Activated naive CD4-positive, alpha-beta T cell treated with anti-CD3 and anti-CD28 coated beads, Interleukin-2, amount 10 ng/mL, durations not matched to agents 7 days and 5 days (primary cell): ENCODE measurements around the gene SPTBN4.

Experiments used
- CTCF ChIA-PET: fragments of 350-600 bp; sonication (Branson Sonifier 250); formaldehyde crosslinking; loops from one replicate; lab custom pipeline; 2021; ENCODE audit warnings: antibody characterized with exemption; lab: Charles Lee
- DNase-seq: peaks from one replicate; pipeline ENCODE4 v3.0.0-alpha.2; 2020
- H3K27ac Mint-ChIP-seq: one replicate; pipeline ENCODE4 v1.8.0; 2021; ENCODE audit warnings: mild to moderate bottlenecking, moderate library complexity, mixed read lengths
- H3K27me3 Mint-ChIP-seq: one replicate; pipeline ENCODE4 v1.8.0; 2021; ENCODE audit warnings: mild to moderate bottlenecking, mixed read lengths
- H3K36me3 Mint-ChIP-seq: one replicate; pipeline ENCODE4 v1.8.0; 2021; ENCODE audit warnings: mixed read lengths
- H3K4me1 Mint-ChIP-seq: one replicate; pipeline ENCODE4 v1.8.0; 2021; ENCODE audit warnings: mixed read lengths
- H3K4me3 Mint-ChIP-seq: one replicate; pipeline ENCODE4 v1.8.0; 2021; ENCODE audit warnings: mild to moderate bottlenecking, moderate library complexity, mixed read lengths
- H3K9me3 Mint-ChIP-seq: one replicate; pipeline ENCODE4 v1.8.0; 2021; ENCODE audit warnings: mixed read lengths

The SPTBN4 gene

GRCh38 chr19:40567750-40568494, 101.1 kb downstream of the SPTBN4 start:
- no peak overlapping the region for H3K4me3 Mint-ChIP-seq
- H3K4me1 Mint-ChIP-seq: peaks cover 16% of the 10 kb centered on the region
- peaks cover 1% of the 10 kb centered on the region for H3K36me3 Mint-ChIP-seq
- H3K9me3 Mint-ChIP-seq: no peaks in the 10 kb centered on the region
- CTCF ChIA-PET: interaction anchor here (1.7 kb wide), 1 partner anchor 67 kb away, joined by 4 read pairs; no protein-coding TSS in a partner anchor
- H3K27ac Mint-ChIP-seq: no peak overlapping the region
- DNase-seq: no peak
- H3K27me3 Mint-ChIP-seq: peaks cover 65% of the 10 kb centered on the region

DNA sequence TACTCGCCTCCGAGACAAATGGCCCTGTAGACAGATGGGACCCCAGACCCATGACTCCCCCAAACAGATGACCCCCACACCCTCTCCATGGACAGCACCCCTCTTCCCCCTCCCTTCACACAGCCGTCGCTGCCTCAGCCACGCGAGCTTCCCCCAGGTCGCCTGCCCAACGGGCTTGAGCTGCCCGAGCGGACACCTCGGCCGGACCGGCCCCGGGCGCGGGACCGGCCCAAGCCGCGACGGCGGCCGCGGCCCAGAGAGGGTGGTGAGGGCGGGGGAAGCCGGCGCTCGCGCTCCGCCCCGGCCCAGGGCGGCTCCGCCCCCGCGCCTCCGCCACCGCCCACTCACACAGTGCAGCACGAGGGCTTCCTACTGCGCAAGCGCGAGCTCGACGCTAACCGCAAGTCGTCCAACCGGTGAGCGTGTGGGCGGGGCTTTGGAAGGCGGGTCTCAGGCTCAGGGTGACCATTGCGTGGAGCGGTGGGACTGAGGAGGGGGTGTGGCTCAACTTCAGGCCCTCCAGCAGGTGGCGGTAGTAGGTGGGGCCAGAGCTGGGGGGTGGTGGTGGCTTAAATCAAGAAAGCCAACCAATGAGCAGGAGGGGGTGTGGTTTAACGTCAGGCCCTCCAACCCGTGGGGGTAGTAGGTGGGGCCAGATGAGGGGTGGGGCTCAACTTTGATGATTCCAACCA, 103.7 kb downstream of the SPTBN4 start:
- Mint-ChIP-seq H3K36me3 (peaks cover 1% of the 10 kb centered on the region), H3K9me3 (no peaks in the 10 kb centered on the region), H3K4me1 (peaks cover 19% of the 10 kb centered on the region), H3K4me3 (peak overlapping the region; percentile 62), H3K27me3 (peaks cover 48% of the 10 kb centered on the region), H3K27ac (peak overlapping the region; percentile 84)
- CTCF ChIA-PET: interaction anchor here (0.8 to 1.5 kb wide), 5 partner anchors 21 to 265 kb away, joined by 3 to 4 read pairs (median 3); no protein-coding TSS in a partner anchor
- DNase-seq: peak; percentile 99

DNA sequence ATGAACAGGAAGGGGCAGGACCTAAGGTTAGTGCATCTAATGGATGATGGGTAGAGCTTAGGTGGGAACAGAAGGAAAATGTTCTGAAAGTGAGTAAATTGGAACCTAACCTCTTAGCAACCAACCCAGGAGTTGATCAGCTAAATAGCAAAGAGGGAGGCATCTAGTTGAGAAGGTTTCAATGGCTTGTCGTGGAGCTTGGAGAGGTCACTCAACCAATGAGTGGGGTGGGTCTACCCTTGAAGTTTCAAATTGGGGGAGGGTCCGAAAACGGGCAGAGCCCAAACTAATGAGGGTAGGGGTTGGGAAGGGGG, 104.2 kb downstream of the SPTBN4 start:
- H3K9me3 Mint-ChIP-seq: no peaks in the 10 kb centered on the region
- peak overlapping the region; percentile 40 for H3K4me3 Mint-ChIP-seq
- CTCF ChIA-PET: interaction anchor here (0.8 to 1.5 kb wide), 5 partner anchors 21 to 266 kb away, joined by 3 to 4 read pairs (median 3); no protein-coding TSS in a partner anchor

DNA sequence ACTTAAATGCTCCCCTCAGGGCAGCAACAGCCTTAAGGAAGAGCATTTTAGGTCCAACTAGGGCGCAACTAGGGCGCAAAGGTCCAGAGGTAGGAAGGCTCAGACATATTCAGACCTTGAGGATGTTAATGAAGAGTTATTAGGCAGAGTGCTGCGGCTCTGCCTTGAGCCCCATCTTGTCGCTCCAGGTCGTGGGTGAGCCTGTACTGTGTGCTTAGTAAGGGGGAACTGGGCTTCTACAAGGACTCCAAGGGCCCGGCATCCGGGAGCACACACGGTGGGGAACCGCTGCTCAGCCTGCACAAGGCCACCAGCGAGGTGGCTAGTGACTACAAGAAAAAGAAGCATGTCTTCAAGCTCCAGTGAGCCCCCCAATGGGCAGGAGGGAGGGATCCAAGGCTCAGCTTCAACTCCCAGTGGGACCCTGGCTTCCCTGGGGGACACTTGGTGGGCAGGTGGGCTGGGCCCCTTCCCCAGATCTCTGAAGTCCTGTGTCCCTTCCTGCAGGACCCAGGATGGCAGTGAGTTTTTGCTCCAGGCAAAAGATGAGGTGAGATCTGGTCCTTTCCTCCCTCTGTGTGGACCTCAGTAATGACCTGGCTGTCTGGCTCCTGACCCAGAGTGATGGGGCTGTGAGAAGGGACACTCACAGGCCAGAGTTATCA, 105.2 kb downstream of the SPTBN4 start:
- H3K27me3 Mint-ChIP-seq: peaks cover 33% of the 10 kb centered on the region
- no peaks in the 10 kb centered on the region for H3K9me3 Mint-ChIP-seq
- no peak overlapping the region for H3K4me3 Mint-ChIP-seq
- H3K4me1 Mint-ChIP-seq: peaks cover 24% of the 10 kb centered on the region
- DNase-seq: no peak
- CTCF ChIA-PET: no interaction called here
- no peaks in the 10 kb centered on the region for H3K36me3 Mint-ChIP-seq
- no peak overlapping the region for H3K27ac Mint-ChIP-seq

More for the DNA sequence above, 104.2 kb downstream of the SPTBN4 start:
- Mint-ChIP-seq H3K36me3 (peaks cover 1% of the 10 kb centered on the region), H3K27me3 (peaks cover 43% of the 10 kb centered on the region), H3K4me1 (peaks cover 21% of the 10 kb centered on the region), H3K27ac (no peak overlapping the region)
- no peak for DNase-seq

- DNase-seq: no peak
- Mint-ChIP-seq H3K4me3 (no peak overlapping the region), H3K36me3 (peaks cover 12% of the 10 kb centered on the region), H3K4me1 (peaks cover 30% of the 10 kb centered on the region), H3K9me3 (no peaks in the 10 kb centered on the region), H3K27me3 (no peaks in the 10 kb centered on the region), H3K27ac (no peak overlapping the region)
- CTCF ChIA-PET: no interaction called here
Measured at GRCh38 chr19:40575326-40575725, 108.5 kb downstream of the SPTBN4 start.

DNA sequence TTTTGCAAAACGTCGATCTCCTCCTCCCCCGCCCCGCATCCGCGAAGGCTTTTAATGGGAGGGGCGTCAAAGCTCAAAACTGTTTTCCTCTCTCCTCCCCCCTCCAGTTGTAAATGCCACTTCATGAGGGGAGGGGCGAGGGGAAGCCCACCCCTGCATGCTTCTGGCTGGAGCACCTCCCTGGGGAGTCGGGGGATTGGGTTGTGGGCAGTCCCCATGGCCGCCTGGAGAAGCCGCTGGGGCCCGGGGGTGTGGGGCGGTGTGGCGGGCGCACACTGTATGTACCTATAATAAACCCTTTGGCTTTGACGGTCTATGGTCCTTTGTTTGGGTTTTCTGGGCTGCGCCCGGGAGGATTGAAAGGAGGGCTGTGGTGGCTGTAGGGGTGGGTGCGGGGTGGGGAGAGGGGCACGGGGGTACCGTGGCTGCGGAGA, 109.4 kb downstream of the SPTBN4 start:
- Mint-ChIP-seq H3K9me3 (no peaks in the 10 kb centered on the region), H3K27me3 (no peaks in the 10 kb centered on the region), H3K36me3 (peaks cover 20% of the 10 kb centered on the region), H3K4me3 (peak overlapping the region; percentile 89), H3K27ac (peak overlapping the region; percentile 83), H3K4me1 (peaks cover 25% of the 10 kb centered on the region)
- DNase-seq: peak; percentile 54
- CTCF ChIA-PET: no interaction called here

DNA sequence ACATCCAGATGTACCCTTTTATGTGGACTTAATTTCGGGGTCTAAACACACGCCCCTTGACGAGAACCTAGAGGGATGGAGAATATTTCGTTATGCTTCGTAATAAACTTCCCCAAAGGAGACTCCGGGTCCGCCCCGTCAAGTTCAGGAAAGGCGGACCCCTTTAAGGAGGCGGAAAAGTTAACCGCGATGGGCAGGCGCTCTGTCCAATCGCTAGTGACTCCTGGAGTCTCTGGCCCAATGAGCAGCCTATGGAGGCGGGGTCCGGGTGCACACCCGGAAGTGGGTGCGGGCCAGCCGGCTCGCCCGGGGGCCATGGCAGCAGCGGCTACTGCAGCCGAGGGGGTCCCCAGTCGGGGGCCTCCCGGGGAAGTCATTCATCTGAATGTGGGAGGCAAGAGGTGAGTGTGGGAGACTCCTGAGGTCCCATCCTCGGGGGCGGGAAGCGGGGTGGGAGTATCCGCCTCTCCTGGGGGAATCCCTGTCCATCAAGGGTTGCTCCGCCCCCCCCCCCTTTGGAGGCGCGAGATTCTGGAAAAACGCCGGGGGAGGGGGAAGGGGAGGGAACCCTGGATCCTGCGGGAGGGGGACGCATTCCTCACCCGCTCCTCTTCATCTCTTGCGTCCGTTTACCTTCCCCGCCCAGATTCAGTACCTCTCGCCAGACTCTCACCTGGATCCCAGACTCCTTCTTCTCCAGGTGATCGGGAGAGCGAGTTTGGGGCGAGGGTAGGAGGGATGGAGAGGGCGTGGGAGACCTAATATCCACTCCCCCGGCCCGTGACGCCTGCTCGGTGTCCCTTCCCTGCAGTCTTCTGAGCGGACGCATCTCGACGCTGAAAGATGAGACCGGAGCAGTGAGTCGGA, 110.0 kb downstream of the SPTBN4 start, which contains the start of gene SHKBP1:
Gene SHKBP1, plus strand, starts transcription at position 289 of the 867 bp plus-strand sequence. Its CDS starts 27 bp downstream, at position 316.
- H3K27me3 Mint-ChIP-seq: no peaks in the 10 kb centered on the region
- peak within 1 kb of the TSS; percentile 89 for H3K4me3 Mint-ChIP-seq
- CTCF ChIA-PET: interaction anchor here (2.4 kb wide), 1 partner anchor 22 kb away, joined by 5 read pairs; no protein-coding TSS in a partner anchor
- DNase-seq: peak; percentile 95
- H3K27ac Mint-ChIP-seq: peak within 1 kb of the TSS; percentile 83
- H3K4me1 Mint-ChIP-seq: peaks cover 25% of the 10 kb centered on the region
- no peaks in the 10 kb centered on the region for H3K9me3 Mint-ChIP-seq
- peaks cover 24% of the 10 kb centered on the region for H3K36me3 Mint-ChIP-seq

DNA sequence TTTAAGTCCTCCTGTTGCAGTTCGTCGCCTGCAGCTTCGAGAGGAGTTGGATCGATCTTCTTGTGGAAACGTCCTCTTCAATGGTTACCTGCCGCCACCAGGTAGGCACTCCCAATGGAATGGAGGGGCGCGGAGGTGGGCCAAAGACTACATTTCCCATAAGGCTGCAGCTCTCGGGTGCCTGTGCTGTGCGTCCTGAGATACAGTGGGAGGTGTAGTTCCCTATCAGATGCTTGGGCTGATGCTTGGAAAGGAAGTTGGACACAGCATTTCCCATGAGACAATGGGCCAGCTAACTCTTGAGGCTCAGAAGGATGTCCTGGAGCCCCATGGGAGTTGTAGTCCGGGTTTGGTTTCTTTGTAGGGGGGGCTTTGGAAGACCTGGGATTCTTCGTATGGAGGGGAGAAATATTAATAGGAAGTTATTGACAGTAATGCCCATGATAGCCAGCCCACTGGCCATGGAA, 111.7 kb downstream of the SPTBN4 start:
- peak overlapping the region; percentile 89 for H3K4me3 Mint-ChIP-seq
- H3K27me3 Mint-ChIP-seq: no peaks in the 10 kb centered on the region
- DNase-seq: no peak
- CTCF ChIA-PET: interaction anchor here (0.5 to 2.4 kb wide), 2 partner anchors 20 to 259 kb away, joined by 3 to 5 read pairs; no protein-coding TSS in a partner anchor
- H3K36me3 Mint-ChIP-seq: peaks cover 34% of the 10 kb centered on the region
- H3K27ac Mint-ChIP-seq: no peak overlapping the region
- H3K9me3 Mint-ChIP-seq: no peaks in the 10 kb centered on the region
- H3K4me1 Mint-ChIP-seq: peaks cover 25% of the 10 kb centered on the region

DNA sequence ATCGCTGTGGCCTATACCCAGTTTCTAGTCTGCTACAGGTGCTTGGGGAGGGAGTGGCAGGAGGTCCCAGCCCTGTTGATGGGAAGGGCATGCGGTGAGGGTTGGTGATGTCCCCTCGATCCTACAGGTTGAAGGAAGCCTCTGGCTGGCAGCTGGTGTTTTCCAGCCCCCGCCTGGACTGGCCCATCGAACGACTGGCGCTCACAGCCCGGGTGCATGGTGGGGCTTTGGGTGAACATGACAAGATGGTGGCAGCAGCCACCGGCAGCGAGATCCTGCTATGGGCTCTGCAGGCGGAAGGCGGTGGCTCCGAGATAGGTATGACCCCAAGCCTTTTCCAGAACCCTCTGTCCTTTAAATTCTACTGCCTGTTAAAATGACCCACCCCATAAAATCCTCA, 113.8 kb downstream of the SPTBN4 start:
- DNase-seq: no peak
- no peaks in the 10 kb centered on the region for H3K9me3 Mint-ChIP-seq
- no peak overlapping the region for H3K27ac Mint-ChIP-seq
- H3K36me3 Mint-ChIP-seq: peaks cover 49% of the 10 kb centered on the region
- H3K4me3 Mint-ChIP-seq: no peak overlapping the region
- H3K27me3 Mint-ChIP-seq: no peaks in the 10 kb centered on the region
- CTCF ChIA-PET: no interaction called here
- peaks cover 21% of the 10 kb centered on the region for H3K4me1 Mint-ChIP-seq

DNA sequence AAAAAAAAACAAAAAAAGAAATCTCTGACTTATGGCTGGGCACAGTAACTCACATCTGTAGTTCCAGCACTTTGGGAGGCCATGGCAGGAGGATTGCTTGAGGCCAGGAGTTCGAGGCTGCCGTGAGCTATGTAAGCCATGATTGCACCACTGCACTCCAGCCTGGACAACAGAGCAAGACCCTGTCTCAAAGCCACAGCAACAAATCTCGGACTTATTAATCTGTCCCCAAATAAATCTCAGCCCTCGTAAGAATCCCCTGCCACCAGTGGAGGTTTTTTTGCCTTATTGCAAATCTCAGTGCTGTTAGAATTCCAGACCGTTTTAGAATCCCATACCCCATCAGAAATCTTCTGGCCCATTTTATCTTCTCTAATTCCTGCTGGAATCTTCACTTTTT, 114.7 kb downstream of the SPTBN4 start:
- no peak overlapping the region for H3K4me3 Mint-ChIP-seq
- DNase-seq: no peak
- H3K9me3 Mint-ChIP-seq: no peaks in the 10 kb centered on the region
- H3K36me3 Mint-ChIP-seq: peaks cover 57% of the 10 kb centered on the region
- peaks cover 22% of the 10 kb centered on the region for H3K4me1 Mint-ChIP-seq
- H3K27me3 Mint-ChIP-seq: no peaks in the 10 kb centered on the region
- H3K27ac Mint-ChIP-seq: no peak overlapping the region
- CTCF ChIA-PET: interaction anchor here (1.1 to 1.4 kb wide), 2 partner anchors 18 to 32 kb away, joined by 3 read pairs; no protein-coding TSS in a partner anchor

- Mint-ChIP-seq H3K9me3 (no peaks in the 10 kb centered on the region), H3K27me3 (no peaks in the 10 kb centered on the region), H3K4me1 (peaks cover 19% of the 10 kb centered on the region), H3K36me3 (peaks cover 63% of the 10 kb centered on the region), H3K4me3 (no peak overlapping the region), H3K27ac (no peak overlapping the region)
- CTCF ChIA-PET: interaction anchor here (1.1 to 1.4 kb wide), 2 partner anchors 17 to 33 kb away, joined by 3 read pairs; no protein-coding TSS in a partner anchor
- no peak for DNase-seq
Measured at GRCh38 chr19:40582467-40582866, 115.7 kb downstream of the SPTBN4 start.

GRCh38 chr19:40583283-40583682, 116.5 kb downstream of the SPTBN4 start:
- peaks cover 11% of the 10 kb centered on the region for H3K4me1 Mint-ChIP-seq
- no peak overlapping the region for H3K27ac Mint-ChIP-seq
- H3K4me3 Mint-ChIP-seq: no peak overlapping the region
- CTCF ChIA-PET: interaction anchor here (0.9 kb wide), 1 partner anchor 51 kb away, joined by 3 read pairs; no protein-coding TSS in a partner anchor
- peaks cover 64% of the 10 kb centered on the region for H3K36me3 Mint-ChIP-seq
- no peaks in the 10 kb centered on the region for H3K27me3 Mint-ChIP-seq
- H3K9me3 Mint-ChIP-seq: no peaks in the 10 kb centered on the region
- DNase-seq: no peak

DNA sequence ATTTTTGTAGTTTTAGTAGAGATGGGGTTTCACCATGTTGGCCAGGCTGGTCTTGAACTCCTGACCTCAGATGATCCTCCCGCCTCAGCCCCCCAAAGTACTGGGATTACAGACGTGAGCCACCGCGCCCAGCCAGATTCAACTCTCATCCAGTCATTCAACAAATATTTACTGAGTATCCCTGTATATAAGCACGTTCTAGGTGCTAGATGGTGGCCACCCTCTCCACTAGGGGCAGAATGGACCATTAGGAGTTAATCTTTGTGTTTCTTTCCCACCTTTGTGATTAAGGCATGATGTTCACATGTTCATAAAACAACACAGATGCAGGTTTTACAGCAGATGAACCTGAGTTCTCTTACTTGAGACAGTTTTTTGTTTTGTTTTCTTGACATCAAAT, 117.2 kb downstream of the SPTBN4 start:
- Mint-ChIP-seq H3K36me3 (peaks cover 63% of the 10 kb centered on the region), H3K27me3 (no peaks in the 10 kb centered on the region), H3K4me3 (no peak overlapping the region), H3K27ac (no peak overlapping the region), H3K4me1 (peaks cover 6% of the 10 kb centered on the region), H3K9me3 (no peaks in the 10 kb centered on the region)
- no peak for DNase-seq
- CTCF ChIA-PET: interaction anchor here (0.9 kb wide), 1 partner anchor 51 kb away, joined by 3 read pairs; no protein-coding TSS in a partner anchor
